T-helper 2 cell treated with Interferon-gamma antibody and Interleukin-4, amounts not matched to agents 100 ng/mL and 5 ng/mL, for 36 hours (primary cell): ENCODE results near the gene TPCN1. TPM values are rescaled to one million over a fixed set of nuclear protein-coding genes. Genes with fewer than 3 reads are reported as not detected.

Experiments used
- intact Hi-C: fragments of 100-400 bp; cut with micrococcal nuclease; formaldehyde crosslinking; loops from one replicate; pipeline ENCODE4 v1.15.1; 2023
- total RNA-seq: library from RNA; stranded (reverse); gene quantifications from 2 replicates; pipeline ENCODE4 v1.2.3, GENCODE V29; 2022

TPCN1 gene
- total RNA-seq, 1 donor from 2014 or later: 34.2 TPM

DNA sequence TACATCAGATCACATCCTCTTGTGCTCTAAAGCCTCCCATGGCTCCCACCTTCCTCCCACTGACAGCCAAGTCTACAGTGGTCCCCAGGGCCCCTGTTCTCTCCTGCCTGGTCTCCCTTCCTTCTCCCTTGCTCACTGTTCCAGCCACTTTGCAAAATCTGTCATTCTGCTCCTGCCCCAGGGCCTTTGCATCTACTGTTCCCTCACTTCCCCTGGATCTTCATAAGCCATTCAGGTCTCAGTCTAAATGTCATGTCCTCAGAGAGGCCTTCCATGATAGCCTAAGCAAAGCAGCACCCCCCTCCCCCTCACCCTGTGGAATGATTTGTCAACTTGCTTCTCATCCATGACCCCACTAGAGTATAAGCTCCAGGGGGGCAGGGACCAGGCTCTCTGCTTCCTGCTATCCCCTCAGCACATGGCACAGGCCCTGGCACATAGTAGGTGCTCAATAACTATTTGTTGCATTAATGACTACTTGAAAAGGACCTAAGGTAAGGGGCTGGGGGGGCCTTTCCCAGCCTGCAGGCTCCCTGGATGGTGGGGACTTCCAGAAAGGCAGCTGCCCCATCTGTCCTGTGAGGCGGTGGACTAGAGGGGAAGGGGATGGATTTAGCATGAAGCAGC, 108.6 kb downstream of the TPCN1 start:
- intact Hi-C loops: loop anchor here (5.0 kb wide), 1 partner anchor 123 kb away; no protein-coding TSS in a partner anchor

DNA sequence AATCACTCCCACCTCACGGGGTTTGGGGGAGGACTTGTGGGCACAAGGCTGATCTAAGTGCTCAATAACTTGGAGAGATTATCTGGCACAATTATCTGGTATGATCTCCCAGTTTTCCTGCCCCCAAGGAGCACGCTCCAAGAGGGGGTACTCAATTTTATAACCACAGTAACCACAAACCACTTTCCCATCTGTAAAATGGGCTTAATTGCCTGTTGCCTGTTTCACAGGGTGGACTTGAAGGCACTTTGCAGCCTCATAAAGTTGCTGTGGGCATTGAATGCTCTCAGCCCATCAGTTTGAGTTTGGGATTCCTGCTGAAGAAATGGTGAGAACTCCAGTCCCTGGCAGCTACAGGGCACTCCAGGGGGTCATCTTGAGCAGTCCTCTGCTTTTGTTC, 109.2 kb downstream of the TPCN1 start:
- intact Hi-C loops: loop anchor here (5.0 kb wide), 1 partner anchor 123 kb away; no protein-coding TSS in a partner anchor

DNA sequence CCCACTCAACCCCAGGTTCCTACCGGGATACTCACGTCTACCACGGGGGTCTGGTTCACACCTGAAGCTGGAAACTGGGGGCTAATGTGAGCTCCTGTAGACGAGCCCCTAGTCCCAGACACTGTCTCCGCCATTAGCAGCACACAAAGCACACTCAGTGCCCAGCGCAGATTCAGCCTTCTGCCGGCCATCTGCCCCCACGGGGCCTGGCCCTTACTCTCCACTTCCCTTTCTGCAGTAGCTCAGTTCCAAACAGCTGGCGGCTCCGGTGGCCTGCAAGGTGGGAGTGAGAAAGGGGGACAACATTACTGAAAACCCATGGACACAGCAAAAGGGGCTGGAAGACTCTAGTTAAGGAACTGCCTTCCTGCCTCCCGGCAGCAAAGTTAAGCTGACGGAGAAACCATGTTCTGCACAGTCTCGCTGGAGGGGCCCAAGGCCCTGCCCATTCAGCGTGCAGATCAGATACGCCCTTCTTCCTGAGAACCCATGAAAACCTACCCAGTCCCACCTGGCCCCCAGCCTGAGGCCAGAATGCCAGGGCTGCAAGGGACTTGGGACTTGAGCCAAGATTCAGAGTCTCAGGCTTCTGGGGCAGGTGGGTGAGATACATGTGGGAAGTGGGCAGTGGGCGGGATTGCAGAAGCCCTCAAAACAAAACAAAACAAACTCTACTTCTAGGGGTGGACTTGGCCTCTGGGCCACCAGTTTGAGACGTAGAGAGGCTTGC, 111.6 kb downstream of the TPCN1 start:
- intact Hi-C loops: loop anchor here (5.0 kb wide), 1 partner anchor 126 kb away; no protein-coding TSS in a partner anchor

DNA sequence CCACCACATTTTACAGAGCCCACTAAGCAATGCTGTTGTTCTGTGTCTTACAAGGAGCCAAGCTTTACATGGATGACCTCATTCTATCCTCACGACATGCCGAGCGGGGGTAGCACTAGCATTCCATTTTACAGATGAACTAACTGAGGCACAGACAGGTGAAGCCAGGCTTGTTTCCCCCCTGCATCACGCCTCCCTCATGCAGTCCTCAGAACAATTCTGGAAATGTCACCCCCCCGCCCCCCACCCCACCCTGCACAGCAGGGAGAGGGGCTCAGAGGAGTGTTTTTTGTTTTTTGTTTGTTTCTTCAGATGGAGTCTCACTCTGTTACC, 112.1 kb downstream of the TPCN1 start:
- intact Hi-C loops: loop anchor here (5.0 kb wide), 1 partner anchor 126 kb away; no protein-coding TSS in a partner anchor

DNA sequence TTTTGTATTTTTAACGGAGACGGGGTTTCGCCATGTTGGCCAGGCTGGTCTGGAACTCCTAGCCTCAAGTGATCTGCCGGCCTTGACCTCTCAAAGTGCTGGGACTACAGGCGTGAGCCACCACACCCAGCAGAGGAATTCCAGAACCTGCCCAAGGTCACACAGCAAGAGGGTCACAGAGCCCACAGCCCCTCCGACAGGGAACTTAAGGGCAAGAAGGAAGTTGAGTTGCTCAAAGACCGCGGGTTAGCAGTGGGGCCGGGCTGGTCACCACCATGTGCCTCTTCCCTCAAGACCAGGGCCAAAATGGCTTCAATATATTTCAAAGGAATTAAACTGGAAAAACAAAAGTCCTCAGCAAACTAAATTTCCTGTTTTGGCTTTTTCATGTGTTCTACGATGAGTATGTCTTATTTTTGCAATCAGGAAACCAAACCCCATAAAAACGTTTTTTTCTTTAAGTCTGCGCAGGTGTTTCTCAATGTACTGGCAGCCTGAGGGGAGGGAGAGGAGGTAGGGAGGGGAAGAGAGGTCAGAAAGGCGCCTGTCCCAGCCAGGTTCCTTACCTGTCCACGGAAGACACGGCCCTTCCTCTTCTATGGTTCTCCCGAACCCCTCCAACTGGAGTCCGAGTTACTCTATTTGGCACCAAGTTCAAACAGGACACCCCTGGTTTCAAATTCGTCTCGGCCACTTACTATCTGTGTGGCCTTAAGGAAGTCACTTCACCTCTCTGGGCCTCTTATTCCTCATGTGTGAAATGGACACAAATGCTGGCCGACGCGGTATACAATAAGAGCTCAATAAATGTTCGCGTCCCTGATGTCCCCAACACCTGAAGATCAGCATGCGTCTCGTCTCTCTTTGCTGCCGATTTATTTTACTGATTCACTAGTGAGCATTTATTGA, 112.9 kb downstream of the TPCN1 start:
- intact Hi-C loops: loop anchor here (1.0 to 5.0 kb wide), 2 partner anchors 113 to 127 kb away; partner anchors contain the start of gene TPCN1

DNA sequence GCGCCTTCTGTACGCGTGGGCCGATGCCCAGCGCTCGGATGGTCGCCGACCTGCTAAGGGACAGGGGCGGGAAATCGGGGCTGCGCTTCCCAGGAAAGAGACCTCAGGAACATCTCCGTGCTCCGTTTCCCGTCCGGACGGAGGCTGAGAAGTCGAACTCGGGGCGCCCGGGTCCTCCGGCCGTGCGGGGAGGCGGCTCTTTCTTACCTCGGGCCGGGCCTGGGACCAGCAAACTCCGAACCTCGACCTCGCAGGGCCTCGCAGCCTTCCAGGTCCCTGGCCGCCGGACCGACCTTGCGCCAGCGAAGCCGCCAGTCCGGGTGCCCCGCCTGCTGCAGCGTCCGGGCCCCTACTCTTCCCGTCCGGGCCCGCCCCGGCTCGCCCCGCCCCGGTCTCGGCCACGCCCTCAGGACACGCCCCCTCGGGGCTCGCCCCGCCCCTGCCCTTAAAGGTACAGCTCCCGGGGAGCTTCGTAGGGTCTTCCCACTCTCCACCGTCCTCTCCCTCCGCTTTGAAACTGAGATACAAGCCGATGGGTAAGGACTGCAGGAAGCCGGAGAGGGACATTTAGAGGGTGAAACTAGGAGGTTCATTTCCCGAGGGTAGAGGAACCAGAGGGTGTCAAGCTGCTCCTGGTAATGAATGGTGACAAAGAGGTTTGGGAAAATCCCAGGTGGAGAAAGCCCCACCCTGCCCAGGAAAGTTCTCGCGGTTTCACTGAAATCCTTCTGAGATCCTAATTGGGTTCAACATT, 113.7 kb downstream of the TPCN1 start, which contains the start of gene SLC8B1:
Gene SLC8B1 (minus strand): TSS at position 324 of the 754 bp plus-strand sequence. CDS start 2,231 bp downstream, outside the sequence.
- intact Hi-C loops: loop anchor here (1.0 to 5.0 kb wide), 4 partner anchors 23 to 150 kb away; partner anchors contain the start of genes DDX54, PLBD2, RITA1 and TPCN1

DNA sequence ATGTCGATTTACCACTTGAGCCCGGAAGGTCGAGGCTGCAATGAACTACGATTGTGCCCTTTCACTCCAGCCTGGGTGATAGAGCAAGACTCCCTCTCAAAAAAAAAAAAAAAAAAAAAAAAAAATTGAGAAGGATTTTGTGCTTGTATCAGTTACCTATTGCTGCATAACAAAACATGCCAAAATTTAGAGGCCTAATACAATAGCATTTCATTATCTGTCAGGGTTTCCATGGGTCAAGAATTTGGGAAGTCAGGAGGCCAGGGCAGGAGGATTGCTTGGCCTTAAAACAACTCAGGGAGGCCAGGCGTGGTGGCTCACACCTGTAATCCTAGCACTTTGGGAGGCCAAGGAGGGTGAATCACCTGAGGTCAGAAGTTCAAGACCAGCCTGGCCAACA, 118.3 kb downstream of the TPCN1 start:
- intact Hi-C loops: no loop called here

DNA sequence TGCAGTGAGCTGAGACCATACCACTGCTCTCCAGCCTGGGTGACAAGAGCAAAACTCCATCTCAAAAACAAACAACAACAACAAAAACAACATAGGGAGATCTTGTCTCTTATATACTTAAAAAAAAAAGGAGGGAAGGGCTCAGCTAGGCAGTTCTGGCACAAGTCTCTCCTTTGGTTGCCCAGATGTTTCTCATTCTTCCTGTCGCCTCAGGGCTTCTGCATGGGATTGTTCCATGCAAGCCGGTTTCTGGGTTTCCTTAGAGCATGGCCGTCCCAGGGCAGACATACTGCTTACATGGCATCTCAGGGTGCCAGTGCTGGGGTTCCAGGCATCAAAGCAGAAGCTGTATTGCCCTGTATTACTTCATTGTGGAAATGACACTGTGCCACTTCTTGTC, 118.8 kb downstream of the TPCN1 start:
- intact Hi-C loops: no loop called here

DNA sequence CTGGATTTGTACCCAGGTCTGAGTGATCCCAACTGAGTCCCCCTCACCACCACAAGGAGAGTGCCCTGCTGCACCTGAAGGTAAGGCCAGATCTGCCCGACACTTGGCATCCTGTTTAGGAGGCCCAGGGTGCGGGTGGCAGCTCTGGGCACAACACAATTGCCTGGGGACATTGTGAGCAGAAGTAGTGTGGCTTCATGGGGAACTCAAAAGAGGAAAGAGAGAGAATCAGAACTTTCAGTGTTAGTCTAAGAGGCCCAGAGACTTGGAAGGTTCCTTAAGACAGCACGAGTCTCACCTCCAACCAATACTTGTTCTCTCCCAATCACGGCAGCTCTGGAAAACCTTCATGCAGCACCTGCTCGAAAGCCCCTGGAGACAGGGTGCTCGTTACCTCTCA, 120.3 kb downstream of the TPCN1 start:
- intact Hi-C loops: no loop called here

DNA sequence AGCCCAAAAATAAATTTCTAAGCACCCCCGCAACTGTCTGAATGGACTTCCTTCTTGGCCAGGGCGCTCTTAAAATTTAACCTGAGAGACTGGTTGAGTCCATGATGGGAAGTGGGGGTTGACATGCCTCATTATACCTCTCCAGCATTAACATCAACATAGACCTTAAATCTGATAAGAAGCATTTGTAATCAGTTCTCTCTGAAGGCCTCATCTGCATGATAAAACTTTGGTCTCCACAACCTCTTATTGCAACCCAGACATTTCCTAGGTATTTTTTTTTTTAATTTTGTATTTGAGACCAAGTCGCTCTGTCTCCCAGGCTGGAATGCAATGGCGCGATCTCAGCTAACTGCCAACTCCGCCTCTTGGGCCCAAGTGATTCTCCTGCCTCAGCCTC, 124.1 kb downstream of the TPCN1 start:
- intact Hi-C loops: no loop called here

DNA sequence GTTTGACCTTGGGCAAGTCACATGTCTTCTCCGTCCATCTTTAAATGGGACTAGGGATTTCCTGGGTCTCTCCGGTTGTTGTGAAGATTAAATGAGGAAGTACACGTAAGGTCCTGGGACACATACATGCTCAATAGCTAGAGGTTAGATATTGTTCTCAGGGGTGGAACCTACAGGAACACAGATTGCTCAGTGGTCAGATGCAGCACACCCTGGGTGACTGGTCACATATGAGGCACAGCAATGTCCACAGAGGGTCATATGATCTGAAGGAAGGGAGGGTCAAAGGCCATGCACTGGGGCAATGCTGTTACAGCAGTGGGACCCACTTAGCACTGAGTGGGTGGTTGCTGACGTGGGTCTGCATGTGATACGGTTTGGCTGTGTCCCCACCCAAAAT, 125.1 kb downstream of the TPCN1 start:
- intact Hi-C loops: no loop called here

DNA sequence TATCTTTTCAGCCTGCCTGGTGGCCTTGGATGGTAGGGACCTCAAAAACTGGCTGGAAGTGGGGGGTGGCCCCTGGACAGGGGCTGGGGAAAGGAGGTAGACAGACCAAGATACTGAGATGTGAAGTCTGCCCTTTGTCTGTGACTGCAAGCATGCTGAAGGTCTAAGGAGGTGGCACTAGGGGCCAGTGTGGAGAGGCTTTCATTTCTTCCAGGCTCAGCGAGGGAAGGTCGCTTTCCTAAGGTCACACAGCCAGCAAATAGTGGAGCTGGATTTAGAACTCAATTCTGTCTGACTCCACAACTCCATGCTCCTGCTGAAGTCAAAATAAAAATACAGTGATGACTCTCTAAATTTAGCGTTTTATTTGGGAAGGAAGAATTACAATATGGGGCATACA, 125.8 kb downstream of the TPCN1 start:
- intact Hi-C loops: no loop called here

DNA sequence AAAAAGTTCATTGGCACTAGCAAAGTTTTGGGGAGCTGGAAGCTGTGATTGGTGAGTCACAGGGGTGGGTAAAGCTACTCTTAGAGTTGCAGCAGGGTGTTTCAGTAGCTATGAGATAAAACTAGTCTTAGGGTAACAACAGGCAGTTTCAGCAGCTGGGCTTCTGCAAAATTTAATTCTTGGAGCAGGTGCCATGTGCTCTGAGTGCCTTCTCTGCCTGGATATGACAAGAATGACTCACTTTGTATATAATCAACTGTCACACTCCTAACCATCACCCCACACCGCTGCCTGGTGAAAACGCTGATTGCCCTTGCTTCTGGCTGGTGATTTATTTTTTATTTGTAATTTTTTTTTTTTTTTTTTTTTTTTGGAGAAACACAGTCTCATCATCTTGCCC, 126.6 kb downstream of the TPCN1 start:
- intact Hi-C loops: no loop called here

Other genes starting within 250 kb of the TPCN1 start
- 140 and 153 TPM in 2 replicates for gene OAS2, start 242.9 kb upstream of the TPCN1 start, total RNA-seq
- gene DTX1, start 164.7 kb upstream of the TPCN1 start, total RNA-seq: not detected in 2 replicates
- gene RASAL1, start 85.7 kb upstream of the TPCN1 start, total RNA-seq: 0.09 and 0.14 TPM in 2 replicates
- 0.34 TPM in 1 of 2 replicates, not detected in the other for gene CFAP73, start 71.7 kb upstream of the TPCN1 start, total RNA-seq
- gene DDX54, start 36.0 kb upstream of the TPCN1 start, total RNA-seq: 76.4 and 90.1 TPM in 2 replicates
- gene RITA1, start 35.7 kb upstream of the TPCN1 start, total RNA-seq: 22.0 and 24.8 TPM in 2 replicates
- gene SLC8B1, start 113.6 kb downstream of the TPCN1 start, total RNA-seq: 27.6 and 28.9 TPM in 2 replicates
- 12.1 and 12.5 TPM in 2 replicates for gene PLBD2, start 137.1 kb downstream of the TPCN1 start, total RNA-seq
- not detected in 2 replicates for gene SDS, start 182.4 kb downstream of the TPCN1 start, total RNA-seq
- gene SDSL, start 200.9 kb downstream of the TPCN1 start, total RNA-seq: 0.57 and 0.89 TPM in 2 replicates